NCI-H1092 (cell line): ENCODE results near the gene HES4.
"Not testable (repeated sequence)": the region's sequence is repeated elsewhere in the genome, so short reads cannot be mapped to it uniquely, and the experiment has no call there.

ENCODE experiments used
- DNase-seq: peaks from one replicate; lab custom pipeline; 2025; lab: John Stamatoyannopoulos, UW

Gene HES4

GRCh38 chr1:1033009-1033587, 33.2 kb upstream of the HES4 start:
- DNase-seq, result peak; percentile 69

GRCh38 chr1:1032424-1032823, 32.5 kb upstream of the HES4 start:
- DNase-seq, result no peak

- no peak for DNase-seq
These were observed 31.9 kb upstream of the HES4 start for GRCh38 chr1:1031659-1032235.

GRCh38 chr1:1030867-1031658, 31.2 kb upstream of the HES4 start:
- DNase-seq, result not testable (repeated sequence)

GRCh38 chr1:1027791-1028190, 27.9 kb upstream of the HES4 start:
- no peak for DNase-seq

GRCh38 chr1:1026599-1027413, 26.9 kb upstream of the HES4 start:
- DNase-seq, result no peak

GRCh38 chr1:1025730-1026129, 25.8 kb upstream of the HES4 start:
- no peak for DNase-seq

GRCh38 chr1:1024771-1025699, 25.1 kb upstream of the HES4 start:
- DNase-seq, result no peak

GRCh38 chr1:1024149-1024770, 24.4 kb upstream of the HES4 start:
- DNase-seq, result no peak

- DNase-seq, result no peak
These were observed 23.8 kb upstream of the HES4 start for GRCh38 chr1:1023700-1024099.

- DNase-seq, result no peak
These were observed 22.6 kb upstream of the HES4 start for GRCh38 chr1:1022302-1023009.

- DNase-seq, result no peak
These were observed 22.0 kb upstream of the HES4 start for GRCh38 chr1:1021920-1022259.

GRCh38 chr1:1021010-1021919, 21.4 kb upstream of the HES4 start:
- no peak for DNase-seq

GRCh38 chr1:1020415-1021009, 20.6 kb upstream of the HES4 start:
- no peak for DNase-seq

- no peak for DNase-seq
These were observed 20.1 kb upstream of the HES4 start, which contains the start of gene AGRN for GRCh38 chr1:1020000-1020404. Gene AGRN, plus strand, starts transcription at chr1:1020120. Its CDS starts 53 bp downstream, at chr1:1020173.

GRCh38 chr1:1019122-1019999, 19.5 kb upstream of the HES4 start:
- DNase-seq, result no peak

- not testable (repeated sequence) for DNase-seq
These were observed 18.4 kb upstream of the HES4 start for GRCh38 chr1:1018321-1018685.
